HG02870 (cell line): ENCODE measurements around the gene FAM184A.
A peak's percentile ranks its signal among the peaks of the same experiment; 100 is the strongest.

ENCODE experiments used
- ATAC-seq: cut with Tn5 transposase; IDR thresholded peaks from one replicate; pipeline ENCODE4 v1.9.1; 2021; ENCODE audit warnings: mild to moderate bottlenecking, moderate library complexity; ENCODE audit not compliant: unreplicated experiment

FAM184A gene

DNA sequence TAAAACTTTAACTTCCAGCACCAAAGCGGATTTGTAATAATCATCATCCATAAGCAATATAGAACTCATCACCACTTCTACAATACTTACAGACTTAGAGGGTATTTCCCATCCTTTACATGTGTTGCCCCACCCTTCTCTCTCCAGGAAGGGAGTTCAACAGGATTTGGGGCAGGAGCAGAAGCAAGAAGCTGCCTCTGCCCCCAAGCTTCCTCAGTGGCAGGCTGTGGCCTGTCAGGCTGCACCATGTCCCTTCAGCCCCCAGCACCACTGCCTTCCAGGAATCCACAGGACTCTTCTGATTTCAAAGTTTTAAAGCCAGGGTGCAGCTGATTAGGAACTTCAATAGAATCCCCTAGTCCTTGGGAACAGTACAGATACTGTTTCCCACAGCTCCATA, 106.8 kb downstream of the FAM184A start:
- no peak for ATAC-seq

DNA sequence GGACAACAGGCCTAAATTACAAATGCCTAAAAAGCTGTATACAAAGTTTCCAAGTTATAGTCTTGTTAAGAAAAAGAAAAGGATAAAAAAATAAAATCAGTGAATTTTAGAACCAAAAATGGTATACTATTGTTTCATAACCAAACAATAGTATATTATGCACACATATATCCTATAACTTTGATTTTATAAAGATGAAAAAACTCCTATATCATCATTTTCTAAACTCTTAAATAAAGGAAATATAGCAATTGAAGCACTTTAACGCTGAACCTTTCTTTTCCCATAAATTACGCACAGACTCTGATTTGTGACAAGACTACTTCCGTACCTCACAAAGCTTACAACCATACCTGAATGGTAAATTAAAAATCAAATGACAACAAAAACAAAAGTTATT, 107.6 kb downstream of the FAM184A start:
- no peak for ATAC-seq

DNA sequence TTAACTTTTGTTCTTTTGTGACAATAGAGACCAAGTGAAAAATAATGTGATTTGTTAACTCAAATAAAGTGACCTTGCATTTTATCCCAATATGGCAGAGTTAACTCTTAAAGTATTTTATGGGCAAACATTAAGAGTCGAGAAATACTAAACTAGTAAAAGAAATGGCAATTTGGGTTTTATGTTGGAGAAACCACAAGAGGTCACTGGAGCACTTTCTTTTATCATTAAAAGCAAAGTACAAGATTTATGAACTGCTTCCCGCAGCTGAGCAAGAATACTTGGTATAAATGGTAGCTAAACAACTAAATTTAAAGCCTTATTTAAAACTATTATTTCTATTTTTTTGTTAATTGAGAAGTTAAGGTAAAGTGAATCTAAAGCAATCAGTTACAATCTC, 110.0 kb downstream of the FAM184A start:
- no peak for ATAC-seq

DNA sequence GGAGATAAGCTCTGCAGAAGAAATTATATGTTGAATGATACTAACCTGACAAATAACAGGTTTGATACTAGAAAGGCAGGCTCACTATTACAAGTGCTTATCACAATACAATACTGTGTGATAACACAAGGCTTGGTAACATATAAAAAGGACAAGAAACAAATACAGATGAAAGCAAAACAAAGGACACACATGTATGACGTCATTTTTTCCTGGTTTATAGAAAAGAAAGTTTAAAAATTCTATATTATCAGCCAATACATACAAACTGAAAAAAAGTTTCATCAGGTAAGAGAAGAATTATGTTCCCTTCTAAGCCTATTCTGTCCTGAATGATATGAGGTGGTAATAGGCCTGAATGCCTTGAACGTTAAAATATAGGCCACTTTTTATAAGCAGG, 111.2 kb downstream of the FAM184A start:
- no peak for ATAC-seq

DNA sequence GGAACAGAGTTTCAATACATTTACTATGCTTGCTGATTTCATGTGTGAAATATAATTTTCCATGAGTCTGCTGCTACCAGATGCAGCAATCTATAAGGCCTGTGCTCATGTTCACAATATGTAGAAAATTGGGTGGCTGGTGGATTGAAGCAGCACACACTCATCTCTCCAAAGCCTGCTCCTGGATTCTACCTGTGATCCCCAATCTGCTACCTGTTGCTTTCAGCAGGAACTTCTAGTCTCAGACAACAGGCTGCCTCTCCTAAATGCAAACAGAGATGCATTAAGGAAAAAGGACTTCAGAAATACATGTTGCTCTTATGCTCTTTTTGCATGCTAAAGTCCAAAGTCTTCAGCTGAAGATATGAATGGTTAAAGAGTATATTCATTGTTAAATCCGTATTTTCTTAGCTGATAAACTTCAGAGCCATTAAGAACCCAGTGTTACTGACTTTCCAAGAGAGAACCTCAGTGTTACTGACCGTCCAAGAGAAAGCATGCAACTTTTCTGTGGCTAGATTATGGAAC, 112.6 kb downstream of the FAM184A start:
- no peak for ATAC-seq

DNA sequence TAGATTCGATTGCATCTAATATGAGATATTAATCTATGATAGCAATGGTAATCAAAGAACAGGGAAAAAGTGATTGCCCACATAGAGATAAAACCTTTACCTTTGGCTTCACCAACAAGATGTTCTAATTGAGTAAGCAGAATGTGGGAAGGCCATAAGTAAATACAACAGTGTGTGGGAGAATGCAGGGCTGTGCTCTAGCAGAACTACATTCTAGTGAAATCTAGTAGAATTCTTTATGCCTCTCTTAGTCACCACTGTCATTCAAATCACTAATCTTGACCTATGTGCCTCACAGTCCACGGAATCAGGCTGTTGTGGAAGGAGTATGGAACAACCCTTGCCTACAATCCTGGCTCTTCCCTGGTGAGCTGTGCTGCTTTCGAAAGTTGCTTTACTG, 113.1 kb downstream of the FAM184A start:
- no peak for ATAC-seq

DNA sequence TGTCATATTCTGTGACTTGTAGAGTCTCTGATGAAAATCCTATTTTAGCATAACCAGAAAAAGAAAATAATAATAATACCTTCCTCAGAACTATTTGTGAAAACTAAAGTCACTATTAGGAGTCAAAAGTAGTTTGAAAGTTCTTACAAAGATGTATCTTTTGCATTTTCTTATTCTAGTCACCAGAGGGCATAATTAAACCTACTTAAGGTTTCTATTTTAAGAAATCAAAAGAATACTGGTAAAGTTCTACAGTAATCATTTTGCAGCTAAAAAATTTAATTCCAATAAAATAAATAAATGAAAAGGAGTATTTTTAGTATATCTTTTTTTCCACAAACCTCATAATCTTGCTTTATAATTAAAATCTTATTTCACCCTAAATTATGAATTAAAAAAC, 115.5 kb downstream of the FAM184A start:
- no peak for ATAC-seq

DNA sequence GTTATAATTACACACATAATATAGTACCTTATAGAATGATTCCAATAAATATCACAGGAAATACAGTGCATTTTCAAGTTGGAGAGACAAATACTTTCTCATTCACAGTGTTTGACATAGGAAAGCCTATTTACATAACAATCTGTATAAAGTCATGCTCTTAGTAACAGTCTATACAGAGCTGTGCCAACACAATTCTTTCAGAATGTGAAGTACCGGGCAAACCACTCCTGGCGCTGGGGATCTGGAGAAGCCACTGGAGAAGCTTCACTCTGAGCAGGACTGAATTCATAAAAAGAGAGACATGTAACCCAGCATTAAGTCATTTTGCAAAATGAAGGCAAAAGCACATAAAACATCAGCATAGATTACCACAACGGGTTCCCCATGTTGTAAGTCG, 118.6 kb downstream of the FAM184A start:
- ATAC-seq: no peak

DNA sequence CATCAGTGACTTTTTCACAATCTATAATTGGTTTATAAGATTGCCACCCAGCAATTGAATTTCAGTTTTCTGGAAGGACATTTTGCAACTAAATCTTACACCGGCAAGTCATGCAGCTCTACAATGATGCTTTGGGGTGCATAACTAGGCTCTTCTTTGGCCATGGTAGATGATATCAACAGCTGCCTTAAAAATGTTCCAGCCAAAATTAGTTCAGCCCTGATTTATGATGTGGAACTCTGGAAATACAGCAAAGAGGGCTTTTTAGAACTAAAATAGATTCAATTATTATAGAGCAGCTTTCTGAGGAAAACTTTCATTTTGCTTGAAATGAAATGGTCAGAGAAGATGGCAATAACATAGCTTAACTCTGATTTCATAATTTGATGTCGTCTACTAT, 125.1 kb downstream of the FAM184A start:
- no peak for ATAC-seq

DNA sequence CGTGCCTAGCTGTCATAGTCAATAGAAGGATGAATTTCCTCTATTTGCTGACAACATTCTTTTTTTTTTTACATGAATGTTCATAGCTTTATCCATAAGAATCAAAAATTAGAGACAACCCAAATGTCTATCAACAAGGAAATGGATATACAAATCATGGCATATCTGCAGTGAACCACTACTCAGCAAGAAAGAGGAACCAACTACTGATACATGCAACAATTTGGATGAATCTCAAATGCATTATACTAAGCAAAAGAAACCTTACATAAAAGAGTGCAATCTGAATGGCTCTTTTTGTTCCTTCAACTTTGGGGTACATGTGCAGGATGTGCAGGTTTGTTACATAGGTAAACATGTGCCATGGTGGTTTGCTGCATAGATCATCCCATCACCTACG, 125.8 kb downstream of the FAM184A start:
- no peak for ATAC-seq

DNA sequence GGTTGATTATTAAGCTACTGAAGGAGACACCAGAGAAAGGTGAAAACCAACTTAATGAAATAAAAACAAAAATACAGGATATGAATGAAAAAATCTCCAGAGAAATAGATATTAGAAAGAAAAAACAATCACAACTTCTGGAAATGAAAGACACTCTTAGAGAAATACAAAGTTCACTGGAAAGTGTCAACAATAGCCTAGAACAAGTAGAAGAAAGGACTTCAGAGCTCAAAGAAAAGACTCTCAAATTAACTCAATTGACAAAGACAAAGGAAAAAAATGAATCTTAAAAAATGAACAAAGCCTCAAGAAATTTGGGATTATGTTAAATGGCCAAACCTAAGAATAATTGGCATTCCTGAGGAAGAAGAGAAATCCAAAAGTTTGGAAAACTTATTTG, 133.2 kb downstream of the FAM184A start:
- ATAC-seq: no peak

DNA sequence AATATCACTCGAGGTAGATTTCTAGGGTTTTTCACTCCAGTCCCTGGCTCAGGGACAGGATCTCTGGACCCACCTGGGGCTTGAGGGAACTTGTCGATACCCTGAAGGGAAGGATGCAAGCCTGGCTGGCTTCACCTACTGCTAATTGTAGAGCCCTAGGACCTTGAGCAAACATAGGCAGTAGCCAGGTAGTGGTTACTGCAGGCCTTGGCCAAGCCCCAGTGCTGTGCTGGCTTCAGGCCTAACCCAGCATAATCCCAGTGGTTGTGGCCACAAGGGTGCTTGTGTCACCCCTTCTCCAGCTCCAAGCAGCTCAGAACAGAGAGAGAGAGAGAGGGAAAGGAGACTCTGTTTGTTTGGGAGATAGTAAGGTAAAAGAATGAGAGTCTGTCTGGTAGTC, 137.7 kb downstream of the FAM184A start:
- ATAC-seq: no peak

DNA sequence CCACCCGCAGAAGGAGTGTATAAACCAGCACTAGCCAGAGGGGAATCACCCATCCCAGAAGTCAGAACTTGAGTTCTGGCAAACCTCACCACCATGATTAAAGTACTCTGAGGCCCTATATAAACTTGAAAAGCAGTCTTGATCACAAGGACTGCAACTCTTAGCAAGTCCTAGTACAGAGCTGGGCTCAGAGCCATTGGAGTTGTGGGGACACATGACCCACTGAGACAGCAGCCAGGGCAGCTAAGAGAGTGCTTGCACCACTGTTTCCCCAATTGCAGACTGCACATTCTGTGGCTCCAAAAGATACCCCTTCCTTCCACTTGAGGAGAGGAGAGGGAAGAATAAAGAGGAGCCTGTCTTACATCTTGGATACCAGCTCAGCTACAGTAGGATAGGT, 138.8 kb downstream of the FAM184A start:
- no peak for ATAC-seq

DNA sequence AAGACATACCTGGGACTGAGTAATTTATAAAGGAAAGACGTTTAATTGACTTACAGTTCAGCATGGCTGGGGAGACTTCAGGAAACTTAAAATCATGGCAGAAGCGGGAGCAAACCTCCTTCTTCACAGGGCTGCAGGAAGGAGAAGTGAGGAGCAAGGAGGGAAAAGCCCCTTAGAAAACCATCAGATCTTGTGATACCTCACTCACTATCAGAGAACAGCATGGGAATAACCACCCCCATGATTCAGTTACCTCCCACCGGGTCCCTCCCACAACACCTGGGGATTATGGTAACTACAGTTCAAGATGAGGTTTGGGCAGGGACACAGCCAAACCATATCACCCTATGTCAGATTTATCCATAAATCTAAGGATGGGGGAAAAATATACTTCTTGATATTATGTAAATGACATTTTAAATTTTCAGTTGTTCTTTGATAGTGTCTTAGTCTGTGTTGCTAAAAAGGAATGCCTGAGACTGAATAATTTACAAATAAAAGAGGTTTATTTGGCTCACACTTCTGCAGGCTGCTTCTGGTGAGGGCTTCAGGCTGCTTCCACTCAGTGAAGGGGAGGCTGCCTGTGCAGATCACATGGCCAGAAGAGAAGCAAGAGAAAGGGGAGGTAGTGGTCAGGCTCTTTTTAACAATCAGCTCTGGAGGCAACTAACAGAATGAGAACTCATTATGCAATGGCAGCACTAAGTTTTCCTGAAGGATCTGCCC, 142.3 kb downstream of the FAM184A start:
- no peak for ATAC-seq

DNA sequence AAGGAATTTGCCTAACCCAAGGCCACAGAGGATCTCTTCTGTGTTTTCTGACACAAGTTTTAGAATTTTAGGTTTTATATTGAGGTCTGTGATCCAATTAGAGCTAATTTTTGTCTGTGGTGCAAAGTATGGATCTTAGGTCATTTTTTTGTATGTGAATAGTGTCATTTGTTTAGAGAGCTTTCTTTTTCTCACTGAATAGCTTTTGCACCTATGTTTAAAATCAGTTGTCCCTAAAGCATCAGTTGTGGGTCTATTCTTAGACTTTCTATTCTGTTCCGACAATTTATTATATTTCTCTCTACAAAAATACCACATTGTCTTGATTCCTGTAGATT, 143.2 kb downstream of the FAM184A start:
- peak; percentile 9 for ATAC-seq

DNA sequence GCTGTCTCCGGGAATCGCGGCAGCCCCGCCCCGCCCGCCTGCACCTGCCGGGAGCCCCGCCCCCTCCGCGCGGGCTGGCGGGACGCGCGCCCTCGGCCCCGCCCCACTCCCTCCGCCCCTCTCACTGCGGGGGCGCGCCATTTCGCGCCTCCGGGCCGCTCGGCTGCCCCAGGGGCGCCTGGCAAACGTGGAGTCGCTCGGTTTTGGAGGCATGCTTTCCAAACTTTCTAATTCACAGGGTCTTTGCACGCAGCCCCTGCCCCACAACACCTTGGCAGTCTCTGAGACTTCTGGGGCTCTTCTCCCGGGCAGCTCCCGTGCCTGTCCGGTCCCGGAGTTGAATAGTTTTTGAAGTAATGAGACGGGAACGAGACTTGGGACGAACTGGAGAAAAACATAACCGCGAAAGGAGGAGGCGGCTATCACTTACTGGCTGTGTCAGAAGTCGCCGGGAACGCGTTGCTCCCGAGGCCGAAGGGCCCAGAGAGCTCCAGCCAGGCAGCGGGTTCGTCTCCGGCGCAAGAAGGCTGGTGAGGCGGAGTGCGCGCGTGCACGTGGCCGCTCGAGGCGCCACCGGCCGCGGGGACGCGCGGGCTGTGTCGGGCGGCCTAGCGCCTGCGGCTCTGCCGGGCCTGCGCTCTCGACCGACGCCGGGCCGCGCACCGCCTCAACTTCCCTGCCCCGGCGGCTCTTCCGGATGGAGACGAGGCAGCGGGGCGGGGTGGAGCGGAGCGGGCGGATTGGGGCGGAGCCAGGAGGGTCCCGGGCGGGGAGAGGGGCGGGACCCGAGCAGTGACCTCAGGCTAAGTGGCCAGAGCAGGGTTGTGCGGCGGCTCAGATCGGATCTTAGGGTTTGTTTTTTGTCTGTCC, 143.8 kb downstream of the FAM184A start, which contains the start of gene MCM9:
Gene MCM9, minus strand, starts transcription at position 699 of the 870 bp plus-strand sequence. CDS start 3,436 bp downstream, outside the sequence.
- ATAC-seq: peak; percentile 93

DNA sequence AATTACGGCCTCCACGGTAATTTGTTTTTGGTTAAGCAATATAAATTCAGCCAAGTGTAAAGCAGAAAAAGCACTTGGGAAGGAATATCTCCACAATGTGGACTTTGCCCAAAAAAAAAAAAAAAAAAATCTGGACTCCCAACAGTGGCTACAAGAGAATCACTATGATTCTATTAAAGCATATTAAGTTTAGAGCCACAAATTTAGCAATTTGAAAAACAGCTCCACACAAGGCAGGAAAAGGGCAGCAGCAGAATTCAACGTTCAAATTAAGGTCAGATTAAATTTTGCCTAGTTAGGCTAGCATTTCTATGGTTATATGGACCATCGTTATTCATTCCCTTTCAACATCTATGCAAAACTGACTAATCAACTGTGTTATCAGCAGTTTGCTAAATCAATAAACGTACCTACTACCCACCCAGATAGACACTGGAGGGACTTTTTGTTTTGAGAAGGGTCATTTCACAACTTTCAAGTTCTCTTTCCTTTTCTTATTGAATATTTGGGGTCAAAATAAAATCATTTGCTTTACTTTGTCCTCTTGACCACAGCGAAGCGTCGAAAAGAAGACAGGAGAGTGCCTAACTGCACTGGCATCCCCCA, 144.5 kb downstream of the FAM184A start:
- ATAC-seq: no peak

DNA sequence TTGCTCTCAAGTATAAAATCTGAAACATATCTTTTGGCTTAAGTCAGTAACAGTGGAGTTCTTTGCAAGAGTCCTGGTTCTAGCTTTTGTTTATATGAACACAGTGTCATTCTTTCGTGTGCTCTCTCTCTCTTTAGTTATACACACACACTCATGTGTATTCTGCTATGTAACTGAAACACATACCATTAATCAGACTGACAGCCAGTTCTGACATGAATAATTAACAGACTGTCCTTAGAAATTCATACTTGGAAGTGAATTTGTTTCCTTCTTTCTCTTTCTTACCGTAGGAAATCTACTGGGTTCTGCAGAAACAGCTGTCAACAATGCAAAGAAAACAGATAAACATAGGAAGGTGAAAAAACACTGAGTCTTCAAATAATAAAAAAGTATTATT, 146.0 kb downstream of the FAM184A start:
- ATAC-seq: no peak

DNA sequence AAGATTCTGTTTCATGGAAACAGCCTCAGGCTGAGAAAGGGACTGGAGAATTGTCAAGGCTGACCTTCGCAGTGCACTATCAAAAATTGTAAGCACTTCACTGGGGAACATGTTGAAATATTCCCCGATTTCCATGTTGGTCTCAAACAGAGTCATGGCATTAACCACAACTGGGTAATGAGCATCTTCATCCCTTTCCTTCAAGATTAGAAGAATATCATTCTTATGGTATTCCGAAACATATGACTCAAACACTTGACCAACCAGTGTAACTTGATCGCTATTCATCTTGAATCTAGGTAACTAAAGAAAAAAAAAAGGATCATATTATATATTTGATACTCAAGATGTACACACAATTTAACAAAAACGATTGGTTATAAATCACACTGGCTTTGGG, 147.0 kb downstream of the FAM184A start:
- no peak for ATAC-seq

DNA sequence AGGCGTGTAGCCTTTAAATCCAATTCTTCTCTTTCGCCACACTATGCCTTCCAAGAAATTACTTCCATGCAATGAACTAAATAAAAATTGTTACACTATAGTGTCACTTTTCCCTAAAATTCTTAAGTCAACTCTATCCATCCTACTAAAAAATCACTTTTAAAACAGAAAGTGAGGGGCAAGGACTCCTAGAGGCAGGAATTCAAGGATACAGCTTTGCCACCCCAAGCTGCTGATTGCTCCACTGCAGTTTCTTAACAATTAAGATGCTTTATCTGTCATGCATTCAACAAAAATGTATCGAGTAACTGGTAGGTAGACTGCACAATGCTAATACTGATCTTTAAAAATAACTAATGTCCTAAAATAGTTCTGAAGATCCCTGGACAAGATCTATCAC, 147.8 kb downstream of the FAM184A start:
- ATAC-seq: no peak

DNA sequence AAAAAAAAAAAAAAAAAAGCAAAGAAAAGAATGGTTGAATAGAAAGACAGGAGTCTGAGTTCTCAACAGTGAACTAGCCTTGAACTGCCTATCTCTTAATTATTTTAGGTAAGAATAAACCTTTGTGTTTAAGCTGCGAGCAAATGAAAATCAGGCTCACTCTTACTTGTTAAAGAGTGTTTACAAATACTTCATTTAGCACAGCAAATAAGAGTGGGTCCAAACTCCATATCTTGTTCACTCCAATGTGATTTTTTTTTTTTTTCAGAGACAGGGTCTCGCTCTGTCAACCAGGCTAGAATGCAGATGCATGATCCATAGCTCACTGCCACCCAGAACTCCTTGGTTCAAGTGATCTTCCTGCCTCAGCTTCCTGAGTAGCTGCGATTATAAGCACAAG, 155.4 kb downstream of the FAM184A start:
- ATAC-seq: no peak

DNA sequence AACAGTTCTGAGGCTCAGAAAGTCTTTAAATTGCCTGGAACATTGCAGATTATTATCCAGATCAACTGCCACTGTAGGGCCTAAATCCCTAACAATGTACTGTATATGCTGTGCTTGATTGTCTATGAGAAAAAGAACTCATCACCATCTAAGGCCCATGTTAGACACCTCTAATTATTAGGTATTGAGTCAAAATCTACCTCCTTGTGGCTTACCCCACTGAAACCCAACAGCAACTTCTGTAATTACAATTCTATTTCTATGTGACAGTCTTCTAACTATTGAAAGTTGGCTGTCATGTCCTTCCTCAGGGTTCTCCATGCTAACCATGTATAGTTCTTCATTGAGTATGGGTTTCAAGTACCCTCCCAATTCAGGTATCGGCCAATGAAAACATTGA, 157.4 kb downstream of the FAM184A start:
- peak; percentile 94 for ATAC-seq
